GM19035 (cell line): ENCODE measurements around the gene VAV3.

Source experiments
- ATAC-seq: cut with Tn5 transposase; IDR thresholded peaks from one replicate; pipeline ENCODE4 v1.9.1; 2021; ENCODE audit not compliant: unreplicated experiment

Gene VAV3

GRCh38 chr1:107604825-107605224 is 360.2 kb downstream of the VAV3 start:
- ATAC-seq, result no peak

GRCh38 chr1:107600607-107601160 is 364.3 kb downstream of the VAV3 start:
- no peak for ATAC-seq

GRCh38 chr1:107599220-107599619 is 365.8 kb downstream of the VAV3 start:
- no peak for ATAC-seq

- ATAC-seq, result no peak
Measured at GRCh38 chr1:107597290-107597689, 367.7 kb downstream of the VAV3 start.

GRCh38 chr1:107594536-107594935 is 370.4 kb downstream of the VAV3 start:
- ATAC-seq, result no peak

GRCh38 chr1:107593501-107594209 is 371.3 kb downstream of the VAV3 start:
- ATAC-seq, result no peak

- ATAC-seq, result no peak
Measured at GRCh38 chr1:107590900-107591622, 373.9 kb downstream of the VAV3 start.

GRCh38 chr1:107590087-107590486 is 374.9 kb downstream of the VAV3 start:
- no peak for ATAC-seq

- ATAC-seq, result no peak
Measured at GRCh38 chr1:107588321-107588720, 376.7 kb downstream of the VAV3 start.

- no peak for ATAC-seq
Measured at GRCh38 chr1:107575226-107575625, 389.8 kb downstream of the VAV3 start.

GRCh38 chr1:107574044-107574443 is 390.9 kb downstream of the VAV3 start:
- no peak for ATAC-seq

GRCh38 chr1:107572674-107573211 is 392.2 kb downstream of the VAV3 start:
- ATAC-seq, result no peak

GRCh38 chr1:107570768-107571167 is 394.2 kb downstream of the VAV3 start:
- no peak for ATAC-seq

- ATAC-seq, result no peak
Measured at GRCh38 chr1:107563441-107563840, 401.5 kb downstream of the VAV3 start.

- ATAC-seq, result no peak
Measured at GRCh38 chr1:107559881-107560280, 405.1 kb downstream of the VAV3 start.

- ATAC-seq, result no peak
Measured at GRCh38 chr1:107557095-107557494, 407.9 kb downstream of the VAV3 start.

GRCh38 chr1:107555578-107555977 is 409.4 kb downstream of the VAV3 start:
- ATAC-seq, result no peak

- ATAC-seq, result no peak
Measured at GRCh38 chr1:107552781-107553180, 412.2 kb downstream of the VAV3 start.

- no peak for ATAC-seq
Measured at GRCh38 chr1:107551456-107551855, 413.5 kb downstream of the VAV3 start.

- ATAC-seq, result no peak
Measured at GRCh38 chr1:107550358-107550757, 414.6 kb downstream of the VAV3 start.

- no peak for ATAC-seq
Measured at GRCh38 chr1:107549152-107549810, 415.7 kb downstream of the VAV3 start.
